Measurements from ENCODE around the gene ZNF574.

Gene ZNF574

DNA sequence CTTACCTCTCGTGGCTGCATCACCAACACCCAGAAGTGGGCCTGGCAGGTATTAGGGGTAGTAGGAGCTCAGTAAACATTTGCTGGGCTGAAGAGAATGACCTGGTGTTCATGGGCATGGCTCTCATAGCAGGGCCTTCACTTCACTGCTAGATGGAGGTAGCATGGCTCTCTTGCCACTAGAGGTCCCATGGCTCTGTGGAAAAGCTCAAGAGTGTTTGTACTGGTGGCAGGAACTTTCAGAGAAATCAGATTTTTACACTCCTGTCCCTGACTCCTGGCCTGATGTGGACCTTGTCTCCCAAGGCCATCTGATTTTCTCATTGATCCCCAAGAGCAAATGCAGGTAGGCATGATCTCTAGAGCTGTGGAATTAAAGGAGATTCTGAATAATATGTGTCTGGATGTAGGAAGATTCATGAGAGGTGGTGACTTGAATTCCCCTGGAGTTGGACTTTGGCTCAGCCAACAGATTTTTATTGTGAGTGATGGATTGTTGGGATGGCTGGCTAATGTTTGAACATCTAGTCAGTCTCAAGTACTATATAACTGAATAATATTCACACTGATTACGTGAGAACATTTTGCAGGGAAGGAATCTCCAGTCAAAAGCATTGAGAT, 5.7 kb downstream of the ZNF574 start:
- peaks cover 21% of the 10 kb centered on the region for H3K4me1 Mint-ChIP-seq (ENCODE audit: low read depth)
- H3K4me3 Mint-ChIP-seq: no peak overlapping the region
- peaks cover 33% of the 10 kb centered on the region for H3K36me3 Mint-ChIP-seq (ENCODE audit: low read depth)
- no peaks in the 10 kb centered on the region for H3K9me3 Mint-ChIP-seq
- no peak overlapping the region for H3K27ac Mint-ChIP-seq
- DNase-seq (ENCODE audit: low spot score): no peak
- no peaks in the 10 kb centered on the region for H3K27me3 Mint-ChIP-seq (ENCODE audit: low read depth)

DNA sequence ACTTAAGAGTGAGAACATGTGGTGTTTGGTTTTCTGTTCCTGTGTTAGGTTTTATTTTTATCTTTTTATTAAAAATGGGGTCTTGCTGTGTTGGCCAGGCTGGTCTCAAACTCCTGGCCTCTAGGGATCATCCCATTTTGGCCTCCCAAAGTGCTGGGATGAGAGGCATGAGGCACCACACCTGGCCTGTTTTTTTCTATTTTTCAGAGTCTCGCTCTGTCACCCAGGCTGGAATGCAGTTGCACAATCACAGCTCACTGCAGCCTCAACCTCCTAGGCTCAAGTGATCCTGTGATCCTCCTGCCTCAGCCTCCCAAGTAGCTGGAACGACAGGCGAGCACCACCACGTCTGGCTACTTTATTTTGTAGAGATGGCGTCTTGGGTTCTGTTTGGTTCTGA, 7.6 kb downstream of the ZNF574 start:
- no peak overlapping the region for H3K4me3 Mint-ChIP-seq
- no peak for DNase-seq (ENCODE audit: low spot score)
- peaks cover 4% of the 10 kb centered on the region for H3K4me1 Mint-ChIP-seq (ENCODE audit: low read depth)
- H3K36me3 Mint-ChIP-seq (ENCODE audit: low read depth): peaks cover 24% of the 10 kb centered on the region
- H3K27ac Mint-ChIP-seq: no peak overlapping the region
- H3K27me3 Mint-ChIP-seq (ENCODE audit: low read depth): no peaks in the 10 kb centered on the region
- H3K9me3 Mint-ChIP-seq: no peaks in the 10 kb centered on the region

DNA sequence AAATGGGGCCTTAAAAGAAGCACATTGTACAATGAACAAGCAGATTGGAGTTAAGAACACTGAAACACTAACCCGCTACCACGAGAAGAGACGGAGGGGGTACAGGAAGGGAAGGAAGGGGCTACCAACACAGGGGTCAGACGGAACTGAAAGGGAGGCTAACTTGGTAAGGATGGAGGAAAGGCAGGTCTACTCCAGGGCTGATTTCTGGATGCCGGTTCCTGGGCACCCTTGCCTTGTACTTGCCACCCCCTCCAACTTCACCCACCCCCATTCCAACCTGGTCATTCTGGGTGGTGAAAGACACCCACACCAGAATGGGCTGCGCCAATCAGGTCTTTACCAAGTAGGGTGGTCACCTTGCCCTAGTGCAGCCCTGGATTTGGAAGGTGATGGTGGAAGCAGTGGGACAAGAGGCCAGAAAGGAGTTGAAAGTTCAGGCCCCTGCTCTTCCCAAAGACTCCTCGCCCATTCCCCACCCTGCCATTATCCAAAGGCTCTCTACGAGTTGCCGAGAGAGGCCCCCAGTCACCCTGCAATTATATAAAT, 10.3 kb downstream of the ZNF574 start:
- Mint-ChIP-seq H3K27me3 (ENCODE audit: low read depth) (no peaks in the 10 kb centered on the region), H3K27ac (peak overlapping the region; percentile 62), H3K9me3 (no peaks in the 10 kb centered on the region), H3K36me3 (ENCODE audit: low read depth) (peaks cover 15% of the 10 kb centered on the region), H3K4me3 (no peak overlapping the region), H3K4me1 (ENCODE audit: low read depth) (peaks cover 14% of the 10 kb centered on the region)
- no peak for DNase-seq (ENCODE audit: low spot score)

DNA sequence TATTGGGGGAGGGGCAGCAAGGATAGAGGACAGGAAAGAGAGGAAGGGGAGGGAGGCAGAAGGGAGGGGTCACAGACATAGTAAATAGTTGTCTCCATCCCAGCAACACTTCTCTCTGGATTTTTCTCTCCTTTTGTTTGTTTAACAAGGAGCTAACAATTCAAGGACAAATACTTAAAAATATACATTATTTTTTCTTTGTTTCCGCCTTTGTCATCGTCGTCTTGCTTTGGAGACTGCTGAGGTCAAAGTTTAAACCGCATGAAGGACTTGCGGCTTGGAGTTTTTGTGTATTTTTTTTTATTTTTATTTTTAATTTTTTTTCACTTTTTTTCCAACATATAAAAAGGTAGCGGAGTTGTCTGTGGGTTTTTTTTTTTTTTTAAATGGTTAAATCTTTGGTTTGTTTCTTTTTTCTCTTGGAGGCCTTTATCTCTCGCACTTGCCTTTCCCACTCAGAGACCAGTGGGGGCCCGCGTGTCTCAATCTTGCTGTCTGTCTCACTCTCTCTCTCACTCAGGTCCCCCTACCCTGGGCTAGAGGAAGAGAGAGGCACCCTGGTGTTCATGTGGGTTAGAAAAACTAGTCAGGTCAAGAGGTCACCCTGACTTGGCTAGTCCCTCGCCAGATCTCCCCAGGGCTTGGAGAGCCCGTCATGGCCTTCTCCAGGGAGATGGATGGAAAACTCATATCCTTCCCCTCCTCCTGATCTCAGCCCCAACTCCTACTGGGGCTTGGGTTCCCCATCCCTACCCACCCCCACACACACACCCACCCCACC, 11.0 kb downstream of the ZNF574 start:
- Mint-ChIP-seq H3K36me3 (ENCODE audit: low read depth) (peaks cover 8% of the 10 kb centered on the region), H3K4me3 (no peak overlapping the region), H3K9me3 (no peaks in the 10 kb centered on the region), H3K4me1 (ENCODE audit: low read depth) (peaks cover 10% of the 10 kb centered on the region), H3K27me3 (ENCODE audit: low read depth) (no peaks in the 10 kb centered on the region), H3K27ac (no peak overlapping the region)
- DNase-seq (ENCODE audit: low spot score): no peak

DNA sequence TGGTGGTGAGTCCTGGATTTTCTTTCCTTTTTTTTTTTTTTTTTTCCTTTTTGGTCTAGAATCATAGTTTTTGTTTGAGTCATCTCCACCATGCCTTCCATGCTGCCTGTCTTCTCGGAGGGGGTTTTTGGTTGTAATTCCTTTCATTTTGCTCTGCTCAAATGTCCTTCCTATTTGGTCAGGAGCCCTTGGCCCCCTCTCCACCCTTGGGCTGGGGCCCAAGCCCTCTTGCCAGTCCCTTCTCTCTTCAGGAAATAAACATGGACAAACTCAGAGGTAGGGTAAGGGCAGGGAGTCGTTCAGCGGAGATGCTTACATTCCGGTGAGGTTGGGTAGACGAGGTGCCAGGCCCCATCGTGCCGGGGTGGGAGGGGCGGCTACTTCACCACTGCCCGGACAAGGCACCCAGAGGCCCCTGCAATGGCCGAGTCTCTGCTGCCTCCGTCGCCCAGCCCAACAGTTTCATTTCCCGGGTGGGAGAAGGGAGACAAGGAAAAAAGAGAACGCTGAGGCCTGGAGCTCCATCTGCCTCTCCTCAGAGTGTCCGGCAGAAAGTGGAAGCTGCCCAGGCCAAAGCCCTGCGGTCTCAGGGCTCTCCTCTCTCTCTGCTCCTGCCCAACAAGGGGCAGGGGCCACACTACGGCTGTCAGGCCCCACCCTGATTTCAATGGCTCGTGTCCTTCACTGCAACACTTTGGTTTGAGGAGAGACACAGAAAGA, 12.7 kb downstream of the ZNF574 start:
- no peaks in the 10 kb centered on the region for H3K9me3 Mint-ChIP-seq
- no peak for DNase-seq (ENCODE audit: low spot score)
- no peaks in the 10 kb centered on the region for H3K27me3 Mint-ChIP-seq (ENCODE audit: low read depth)
- no peak overlapping the region for H3K4me3 Mint-ChIP-seq
- peaks cover 10% of the 10 kb centered on the region for H3K4me1 Mint-ChIP-seq (ENCODE audit: low read depth)
- H3K36me3 Mint-ChIP-seq (ENCODE audit: low read depth): peaks cover 5% of the 10 kb centered on the region
- H3K27ac Mint-ChIP-seq: peak overlapping the region; percentile 74

DNA sequence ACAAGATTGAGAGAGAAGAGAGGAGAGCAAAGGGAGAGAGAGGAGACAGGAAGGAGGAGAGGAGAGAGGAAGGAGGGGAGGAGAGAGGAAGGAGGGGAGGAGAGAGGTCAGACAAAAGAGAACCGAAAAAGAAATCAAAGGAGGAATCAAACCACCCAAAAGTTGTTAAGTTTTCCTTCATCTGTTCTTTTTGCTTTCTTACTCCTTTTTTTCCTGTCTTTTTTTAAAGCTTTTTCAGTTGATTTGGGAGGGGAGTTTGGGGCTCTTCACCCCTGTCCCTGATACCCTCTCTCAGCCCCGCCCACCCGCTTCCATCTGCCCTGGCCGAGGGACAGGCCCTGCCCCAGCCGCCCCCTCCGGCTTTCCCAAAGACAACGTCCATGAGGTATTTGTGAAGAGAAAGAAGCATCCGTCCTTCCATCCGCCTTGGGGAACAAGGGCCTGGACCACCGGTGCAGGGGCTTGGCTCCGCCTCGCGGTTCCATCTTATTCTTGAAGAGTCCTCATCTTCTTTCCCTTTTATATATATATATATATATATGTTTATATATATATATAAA, 13.3 kb downstream of the ZNF574 start:
- H3K27me3 Mint-ChIP-seq (ENCODE audit: low read depth): no peaks in the 10 kb centered on the region
- peaks cover 10% of the 10 kb centered on the region for H3K4me1 Mint-ChIP-seq (ENCODE audit: low read depth)
- no peaks in the 10 kb centered on the region for H3K9me3 Mint-ChIP-seq
- DNase-seq (ENCODE audit: low spot score): no peak
- peak overlapping the region; percentile 74 for H3K27ac Mint-ChIP-seq
- H3K36me3 Mint-ChIP-seq (ENCODE audit: low read depth): peaks cover 2% of the 10 kb centered on the region
- H3K4me3 Mint-ChIP-seq: no peak overlapping the region

DNA sequence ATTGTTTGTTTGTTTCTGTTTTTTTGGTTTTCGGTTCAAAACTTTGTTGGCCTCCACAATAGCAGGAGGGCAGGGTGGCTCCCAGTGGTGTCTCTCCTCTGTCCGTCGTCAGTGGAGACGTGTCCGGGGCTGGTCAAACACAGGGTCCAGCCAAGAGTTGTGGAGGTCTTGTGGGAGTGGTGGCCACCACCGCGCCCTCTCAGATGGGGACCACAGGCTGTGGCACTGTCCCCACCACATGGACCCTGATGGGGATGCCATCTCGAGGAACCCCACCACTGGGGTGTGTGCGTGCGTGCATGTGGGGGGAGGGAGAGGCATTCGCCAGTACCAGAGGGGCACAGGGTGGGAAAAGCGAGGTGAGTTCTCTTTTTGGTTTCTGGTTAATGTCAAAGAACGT, 13.8 kb downstream of the ZNF574 start:
- DNase-seq (ENCODE audit: low spot score): no peak
- H3K27ac Mint-ChIP-seq: no peak overlapping the region

DNA sequence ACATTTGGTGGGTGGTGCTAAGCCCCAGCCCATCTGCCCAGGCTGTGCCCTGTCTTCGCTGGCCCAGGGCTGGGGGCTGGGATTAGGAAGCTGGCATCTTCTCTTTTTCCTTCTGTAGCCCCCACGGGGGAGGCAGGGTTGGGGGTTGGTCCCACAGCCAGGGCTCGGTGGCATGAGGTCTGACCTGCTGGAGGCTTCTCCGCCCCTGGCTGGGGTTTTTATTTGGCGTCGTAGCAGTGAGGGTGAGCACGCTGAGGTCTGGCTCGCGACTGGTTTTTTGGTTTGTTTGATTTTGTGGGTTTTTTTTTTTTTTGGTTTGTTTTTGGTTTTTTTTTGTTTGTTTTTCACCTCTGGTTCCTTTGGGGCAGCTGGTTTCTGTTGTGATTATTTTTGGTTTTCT, 14.7 kb downstream of the ZNF574 start:
- Mint-ChIP-seq H3K27me3 (ENCODE audit: low read depth) (no peaks in the 10 kb centered on the region), H3K36me3 (ENCODE audit: low read depth) (peaks cover 4% of the 10 kb centered on the region), H3K4me1 (ENCODE audit: low read depth) (peaks cover 10% of the 10 kb centered on the region), H3K27ac (peak overlapping the region; percentile 42), H3K9me3 (no peaks in the 10 kb centered on the region), H3K4me3 (no peak overlapping the region)
- no peak for DNase-seq (ENCODE audit: low spot score)

More for the DNA sequence above, 13.8 kb downstream of the ZNF574 start:
- Mint-ChIP-seq H3K9me3 (no peaks in the 10 kb centered on the region), H3K27me3 (ENCODE audit: low read depth) (no peaks in the 10 kb centered on the region), H3K4me1 (ENCODE audit: low read depth) (peaks cover 10% of the 10 kb centered on the region), H3K4me3 (no peak overlapping the region), H3K36me3 (ENCODE audit: low read depth) (peaks cover 4% of the 10 kb centered on the region)

DNA sequence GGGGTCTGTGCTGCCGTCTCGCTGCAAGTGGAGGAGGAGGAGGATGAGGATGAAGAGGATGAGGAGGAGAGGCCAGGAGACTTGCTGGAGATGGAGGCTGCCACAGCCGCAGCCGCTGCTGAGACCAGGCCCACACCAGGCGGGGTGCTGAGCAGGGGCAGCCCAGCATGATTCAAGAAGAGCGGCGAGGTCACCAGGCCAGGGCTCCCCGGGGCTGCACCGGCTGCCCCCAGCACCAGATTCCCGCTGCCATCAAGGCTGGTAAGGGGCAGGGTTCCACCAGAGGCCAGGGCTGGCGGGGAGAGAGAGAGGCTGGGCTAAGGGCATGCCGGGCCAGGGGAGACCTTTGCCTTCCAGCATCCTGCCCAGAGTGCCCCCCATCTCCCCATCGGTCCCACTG, 15.3 kb downstream of the ZNF574 start:
- Mint-ChIP-seq H3K27ac (no peak overlapping the region), H3K4me3 (no peak overlapping the region)

DNA sequence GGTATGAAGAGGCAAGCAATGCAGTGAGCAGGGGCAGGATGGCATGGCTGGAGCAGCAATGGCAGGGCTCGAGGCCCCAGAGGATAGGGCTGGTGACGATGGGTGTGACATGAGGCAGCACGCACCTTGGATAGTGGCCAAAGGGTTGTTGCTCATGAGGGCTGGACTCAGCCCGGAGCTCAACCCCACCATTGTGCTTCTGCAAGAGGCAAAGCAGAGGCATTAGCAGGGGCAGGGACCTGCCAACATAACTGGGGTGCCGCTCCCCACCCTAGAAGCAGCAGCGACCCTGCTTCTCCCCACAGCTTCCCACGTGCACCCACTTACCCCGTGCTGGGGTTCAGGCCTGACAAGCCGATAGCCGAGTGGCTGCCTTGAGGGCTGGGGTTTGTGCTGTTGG, 15.8 kb downstream of the ZNF574 start:
- Mint-ChIP-seq H3K4me3 (no peak overlapping the region), H3K4me1 (ENCODE audit: low read depth) (peaks cover 10% of the 10 kb centered on the region), H3K27ac (no peak overlapping the region)

More for the DNA sequence above, 15.3 kb downstream of the ZNF574 start:
- H3K9me3 Mint-ChIP-seq: no peaks in the 10 kb centered on the region
- peaks cover 10% of the 10 kb centered on the region for H3K4me1 Mint-ChIP-seq (ENCODE audit: low read depth)
- no peak for DNase-seq (ENCODE audit: low spot score)
- H3K36me3 Mint-ChIP-seq (ENCODE audit: low read depth): peaks cover 4% of the 10 kb centered on the region
- no peaks in the 10 kb centered on the region for H3K27me3 Mint-ChIP-seq (ENCODE audit: low read depth)

DNA sequence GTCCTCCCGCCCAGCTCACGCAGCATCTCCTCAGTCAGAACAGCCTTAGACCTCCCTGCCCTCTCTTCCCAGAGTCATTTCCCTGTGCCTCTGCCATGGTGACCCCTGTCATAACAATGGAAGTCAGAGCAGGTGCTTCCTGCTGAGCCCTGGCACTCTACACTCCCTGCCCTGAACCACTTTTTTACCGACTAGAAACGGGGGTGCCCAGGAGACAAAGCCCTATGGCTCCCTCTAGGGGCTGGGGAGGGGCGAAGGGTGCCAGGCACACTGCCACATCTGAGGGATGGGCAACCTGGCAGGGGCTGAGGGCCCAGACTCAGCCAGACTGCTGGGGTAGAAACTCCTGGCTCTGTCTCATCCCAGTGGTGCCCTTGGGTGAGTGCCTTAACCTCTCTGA, 16.4 kb downstream of the ZNF574 start:
- DNase-seq (ENCODE audit: low spot score): peak; percentile 29
- Mint-ChIP-seq H3K4me3 (no peak overlapping the region), H3K27me3 (ENCODE audit: low read depth) (no peaks in the 10 kb centered on the region), H3K4me1 (ENCODE audit: low read depth) (peaks cover 10% of the 10 kb centered on the region), H3K27ac (peak overlapping the region; percentile 77), H3K36me3 (ENCODE audit: low read depth) (peaks cover 7% of the 10 kb centered on the region), H3K9me3 (no peaks in the 10 kb centered on the region)

More for the DNA sequence above, 15.8 kb downstream of the ZNF574 start:
- H3K27me3 Mint-ChIP-seq (ENCODE audit: low read depth): no peaks in the 10 kb centered on the region
- H3K36me3 Mint-ChIP-seq (ENCODE audit: low read depth): peaks cover 6% of the 10 kb centered on the region
- DNase-seq (ENCODE audit: low spot score): no peak
- H3K9me3 Mint-ChIP-seq: no peaks in the 10 kb centered on the region

DNA sequence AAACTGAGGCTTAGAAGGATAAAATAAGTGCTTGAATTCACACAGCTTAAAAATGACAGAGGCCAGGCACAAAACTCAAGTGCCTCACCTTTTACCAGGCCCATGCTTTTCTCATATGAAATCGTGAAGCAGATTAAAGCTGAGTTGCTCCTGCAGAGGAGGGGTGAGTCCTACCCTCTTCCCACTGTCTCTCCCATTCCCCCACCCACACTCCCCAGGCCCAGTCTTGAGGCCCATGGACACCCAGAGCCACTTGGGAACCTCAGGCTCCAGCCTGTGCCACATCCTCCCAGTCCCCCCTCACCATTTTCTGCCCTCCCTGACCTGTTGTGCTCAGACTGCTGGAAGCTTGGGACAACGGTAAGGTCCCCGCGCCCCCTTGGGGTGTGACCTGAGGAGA, 17.5 kb downstream of the ZNF574 start:
- no peak for DNase-seq (ENCODE audit: low spot score)
- Mint-ChIP-seq H3K4me1 (ENCODE audit: low read depth) (peaks cover 10% of the 10 kb centered on the region), H3K9me3 (no peaks in the 10 kb centered on the region), H3K27me3 (ENCODE audit: low read depth) (no peaks in the 10 kb centered on the region), H3K4me3 (no peak overlapping the region), H3K27ac (no peak overlapping the region), H3K36me3 (ENCODE audit: low read depth) (peaks cover 7% of the 10 kb centered on the region)

DNA sequence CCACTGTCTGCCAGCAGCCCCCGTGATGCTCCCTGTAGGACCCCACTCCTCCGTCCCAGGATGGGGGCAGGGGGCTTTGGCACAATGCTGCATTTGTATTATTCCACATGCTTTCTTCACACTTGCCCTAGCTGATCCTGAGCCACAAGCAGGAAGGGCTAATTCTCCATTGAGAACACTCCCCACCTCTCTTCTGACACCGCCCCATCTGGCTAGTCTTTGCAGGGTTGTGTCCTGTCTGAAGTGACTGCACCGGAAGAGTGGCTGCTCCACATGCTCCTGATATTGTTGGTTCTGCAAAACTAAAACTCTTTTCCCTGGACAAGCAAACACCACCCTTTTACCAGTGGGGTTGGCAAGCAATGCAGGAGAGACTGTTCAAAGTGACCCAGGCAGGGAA, 18.0 kb downstream of the ZNF574 start:
- Mint-ChIP-seq H3K36me3 (ENCODE audit: low read depth) (peaks cover 8% of the 10 kb centered on the region), H3K27me3 (ENCODE audit: low read depth) (no peaks in the 10 kb centered on the region), H3K4me1 (ENCODE audit: low read depth) (peaks cover 10% of the 10 kb centered on the region), H3K9me3 (no peaks in the 10 kb centered on the region), H3K27ac (no peak overlapping the region), H3K4me3 (no peak overlapping the region)
- DNase-seq (ENCODE audit: low spot score): no peak
